Vagina (tissue), 2 donors: Measurements from ENCODE around the gene NPPB.

Experiments
- POLR2A ChIP-seq, 2 donors: fragments of 450-650 bp; IDR thresholded peaks; one replicate each; pipeline ENCODE4 v1.6.1; 2017; ENCODE audit warnings: antibody characterized with exemption in 2 of 2, mild to moderate bottlenecking in 2 of 2, moderate library complexity in 2 of 2
- POLR2AphosphoS5 ChIP-seq, 2 donors: sonication (generic); formaldehyde crosslinking; IDR thresholded peaks; one replicate each; pipeline ENCODE4 v1.9.0; 2017; ENCODE audit warnings: antibody characterized with exemption in 2 of 2, mild to moderate bottlenecking in 2 of 2, low read depth in 1 of 2; ENCODE audit not compliant: insufficient read depth in 1 of 2

- TF ChIP-seq POLR2AphosphoS5 (IDR thresholded peaks at IDR 0.05; ENCODE audit: insufficient read depth in 1 of 2, low read depth in 1 of 2) = no peak
- no peak for TF ChIP-seq POLR2A (IDR thresholded peaks at IDR 0.05)
Measured at GRCh38 chr1:11841245-11842153, 17.2 kb downstream of the NPPB start.
